H9 (cell line): Measurements from ENCODE around the gene NRXN3. TPM values are rescaled to one million over a fixed set of nuclear protein-coding genes. Genes with fewer than 3 reads are reported as not detected.

ENCODE experiments used
- DNase-seq: peaks from one replicate; pipeline ENCODE4 v3.0.0-alpha.2; 2017
- H2AFZ ChIP-seq: one replicate; pipeline ENCODE4 v1.6.1; 2013; ENCODE audit warnings: mild to moderate bottlenecking, low read length, control low read depth, moderate library complexity
- H2AK5ac ChIP-seq: 2 replicates; pipeline ENCODE4 v1.6.1; 2013; ENCODE audit warnings: low read length, control low read depth, mixed read lengths; ENCODE audit not compliant: insufficient read length
- H2BK120ac ChIP-seq: one replicate; pipeline ENCODE4 v1.6.1; 2013; ENCODE audit warnings: low read depth, mild to moderate bottlenecking, low read length, control low read depth, inconsistent platforms; ENCODE audit not compliant: poor library complexity, severe bottlenecking
- H2BK12ac ChIP-seq: 2 replicates; pipeline ENCODE4 v1.6.1; 2013; ENCODE audit warnings: low read length, control low read depth, mixed read lengths, low read depth; ENCODE audit not compliant: insufficient read length
- H2BK15ac ChIP-seq: 2 replicates; pipeline ENCODE4 v1.6.1; 2013; ENCODE audit warnings: low read depth, low read length, control low read depth
- H2BK20ac ChIP-seq: one replicate; pipeline ENCODE4 v1.6.1; 2013; ENCODE audit warnings: low read depth, mild to moderate bottlenecking, low read length, control low read depth, inconsistent platforms; ENCODE audit not compliant: poor library complexity, severe bottlenecking
- H2BK5ac ChIP-seq: 2 replicates; pipeline ENCODE4 v1.6.1; 2013; ENCODE audit warnings: low read length, control low read depth, mixed read lengths; ENCODE audit not compliant: insufficient read length
- H3K14ac ChIP-seq: 2 replicates; pipeline ENCODE4 v1.6.1; 2013; ENCODE audit warnings: low read length, control low read depth; ENCODE audit not compliant: insufficient read depth
- H3K18ac ChIP-seq: 2 replicates; pipeline ENCODE4 v1.6.1; 2013; ENCODE audit warnings: low read depth, mild to moderate bottlenecking, mixed read lengths, low read length, control low read depth; ENCODE audit not compliant: insufficient read length
- H3K23ac ChIP-seq: 2 replicates; pipeline ENCODE4 v1.6.1; 2013; ENCODE audit warnings: low read length, control low read depth, mixed read lengths, low read depth; ENCODE audit not compliant: insufficient read length
- H3K23me2 ChIP-seq: 2 replicates; pipeline ENCODE4 v1.6.1; 2013; ENCODE audit warnings: low read depth, mild to moderate bottlenecking, mixed read lengths, low read length, control low read depth; ENCODE audit not compliant: insufficient read length, poor library complexity, severe bottlenecking
- H3K27ac ChIP-seq: 2 replicates; pipeline ENCODE4 v1.5.1; 2013; ENCODE audit warnings: low read length, control low read depth, mixed read lengths, low read depth; ENCODE audit not compliant: insufficient read length
- H3K27me3 ChIP-seq: 2 replicates; pipeline ENCODE4 v1.6.1; 2013; ENCODE audit warnings: low read length, control low read depth, inconsistent platforms; ENCODE audit not compliant: insufficient read depth
- H3K4ac ChIP-seq: 2 replicates; pipeline ENCODE4 v1.6.1; 2013; ENCODE audit warnings: low read depth, mild to moderate bottlenecking, control low read depth, inconsistent platforms, low read length, moderate library complexity
- H3K4me1 ChIP-seq: 2 replicates; pipeline ENCODE4 v1.6.1; 2013; ENCODE audit warnings: low read length, control low read depth, inconsistent platforms; ENCODE audit not compliant: insufficient read depth
- H3K4me2 ChIP-seq: 2 replicates; pipeline ENCODE4 v1.6.1; 2013; ENCODE audit warnings: low read length, control low read depth, mixed read lengths; ENCODE audit not compliant: insufficient read length, insufficient read depth
- H3K56ac ChIP-seq: 2 replicates; pipeline ENCODE4 v1.6.1; 2013; ENCODE audit warnings: low read depth, mild to moderate bottlenecking, mixed read lengths, low read length, control low read depth; ENCODE audit not compliant: insufficient read length
- H3K79me1 ChIP-seq: 2 replicates; pipeline ENCODE4 v1.6.1; 2013; ENCODE audit warnings: low read depth, mild to moderate bottlenecking, moderate library complexity, low read length, control low read depth, inconsistent platforms; ENCODE audit not compliant: insufficient read depth, poor library complexity, severe bottlenecking
- H3K79me2 ChIP-seq: 2 replicates; pipeline ENCODE4 v1.6.1; 2013; ENCODE audit warnings: low read length, control low read depth, inconsistent platforms; ENCODE audit not compliant: insufficient read depth
- H3K9ac ChIP-seq: 2 replicates; pipeline ENCODE4 v1.6.1; 2013; ENCODE audit warnings: low read length, control low read depth, mixed read lengths; ENCODE audit not compliant: insufficient read length; ENCODE audit errors: extremely low read depth
- H3K9me3 ChIP-seq: one replicate; pipeline ENCODE4 v1.6.1; 2013; ENCODE audit warnings: low read depth, low read length, inconsistent platforms; ENCODE audit not compliant: control insufficient read depth
- H3T11ph ChIP-seq: one replicate; pipeline ENCODE4 v1.6.1; 2013; ENCODE audit warnings: mild to moderate bottlenecking, low read length, control low read depth, inconsistent platforms
- H4K20me1 ChIP-seq: one replicate; pipeline ENCODE4 v1.6.1; 2013; ENCODE audit not compliant: control insufficient read depth, insufficient read length, insufficient read depth
- H4K5ac ChIP-seq: 2 replicates; pipeline ENCODE4 v1.6.1; 2013; ENCODE audit warnings: low read depth, mild to moderate bottlenecking, mixed read lengths, low read length, control low read depth; ENCODE audit not compliant: insufficient read length
- H4K8ac ChIP-seq: replicated peaks from 2 replicates; pipeline ENCODE4 v1.6.1; 2013; ENCODE audit warnings: low read length, control low read depth, mixed read lengths, low read depth; ENCODE audit not compliant: insufficient read length
- H4K91ac ChIP-seq: 2 replicates; pipeline ENCODE4 v1.6.1; 2013; ENCODE audit warnings: low read depth, mild to moderate bottlenecking, moderate library complexity, mixed read lengths, low read length, control low read depth; ENCODE audit not compliant: insufficient read length
- H3K27ac Mint-ChIP-seq, 3 experiments: 2 replicates in 2 of 3; 3 replicates in 1 of 3; pipeline ENCODE4 v1.8.0; 2020 to 2021; ENCODE audit warnings: mixed read lengths in 3 of 3, mild to moderate bottlenecking in 1 of 3, moderate library complexity in 1 of 3
- H3K27me3 Mint-ChIP-seq: 2 replicates; pipeline ENCODE4 v1.8.0; 2021; ENCODE audit warnings: low read depth, mild to moderate bottlenecking, moderate library complexity, mixed read lengths
- H3K36me3 Mint-ChIP-seq, 3 experiments: 2 replicates in 2 of 3; 3 replicates in 1 of 3; pipeline ENCODE4 v1.8.0; 2020 to 2021; ENCODE audit warnings: low read depth in 3 of 3, mixed read lengths in 3 of 3; ENCODE audit not compliant: insufficient read depth in 1 of 3
- H3K4me1 Mint-ChIP-seq, 2 experiments: 2 replicates each; pipeline ENCODE4 v1.8.0; 2020; ENCODE audit warnings: mixed read lengths in 2 of 2
- H3K4me3 Mint-ChIP-seq, 2 experiments: 2 replicates in 1 of 2; 3 replicates in 1 of 2; pipeline ENCODE4 v1.8.0; 2020 to 2021; ENCODE audit warnings: mild to moderate bottlenecking in 2 of 2, mixed read lengths in 2 of 2, moderate library complexity in 1 of 2
- H3K9me3 Mint-ChIP-seq, 2 experiments: 2 replicates in 1 of 2; 3 replicates in 1 of 2; pipeline ENCODE4 v1.8.0; 2020; ENCODE audit warnings: mild to moderate bottlenecking in 2 of 2, mixed read lengths in 2 of 2, moderate library complexity in 1 of 2
- CTCF ChIP-seq: fragments of 200-600 bp; sonication (generic); conservative IDR thresholded peaks from 3 replicates; pipeline ENCODE4 v1.8.0; 2021; ENCODE audit warnings: antibody characterized with exemption, mild to moderate bottlenecking
- WGBS: extraction: QIAGEN DNeasy Blood & Tissue Kit; methylation state at CpG from one replicate; pipeline ENCODE4 v1.1.7; 2013; ENCODE audit warnings: missing lambda C conversion rate, low lambda C conversion rate, mixed read lengths; ENCODE audit not compliant: insufficient read length; ENCODE audit errors: extremely low coverage; 5-methylcytosine and 5-hydroxymethylcytosine counted together
- total RNA-seq: library from RNA; stranded (reverse); gene quantifications from 2 replicates; pipeline ENCODE4 v1.2.1, GENCODE V29; 2021

Gene NRXN3
- total RNA-seq, 1 experiment from 2014 or later, result 1.8 TPM

- no peak overlapping the region for H2AK5ac ChIP-seq
- no peak overlapping the region for H3T11ph ChIP-seq
- Mint-ChIP-seq H3K4me1 (peaks cover 41 to 54% of the 10 kb centered on the region in 2 experiments), H3K4me3 (no peak overlapping the region), H3K27ac (no peak overlapping the region), H3K27me3 (no peaks in the 10 kb centered on the region), H3K36me3 (no peaks in the 10 kb centered on the region), H3K9me3 (no peaks in the 10 kb centered on the region)
- no peak overlapping the region for H3K4ac ChIP-seq
- TF ChIP-seq CTCF, result no peak
- H4K20me1 ChIP-seq, result no peaks in the 10 kb centered on the region
- H2AFZ ChIP-seq, result no peak overlapping the region
- H2BK15ac ChIP-seq, result no peak overlapping the region
- H4K91ac ChIP-seq, result no peak overlapping the region
- H3K27ac ChIP-seq, result no peak overlapping the region
- DNase-seq, result no peak
- H3K18ac ChIP-seq, result no peak overlapping the region
- no peak overlapping the region for H3K56ac ChIP-seq
- no peak overlapping the region for H2BK120ac ChIP-seq
- H3K27me3 ChIP-seq, result no peaks in the 10 kb centered on the region
- H3K79me1 ChIP-seq, result no peaks in the 10 kb centered on the region
- no peaks in the 10 kb centered on the region for H3K79me2 ChIP-seq
- H2BK5ac ChIP-seq, result no peak overlapping the region
- no peak overlapping the region for H3K4me2 ChIP-seq
- no peaks in the 10 kb centered on the region for H3K9me3 ChIP-seq
- WGBS, result no CpG with 5 or more reads among the region's 2 CpGs
- no peak overlapping the region for H2BK12ac ChIP-seq
- no peaks in the 10 kb centered on the region for H3K4me1 ChIP-seq
- no peak overlapping the region for H4K5ac ChIP-seq
- H3K9ac ChIP-seq, result no peak overlapping the region
- no peak overlapping the region for H4K8ac ChIP-seq
- no peak overlapping the region for H3K14ac ChIP-seq
- H3K23me2 ChIP-seq, result no peaks in the 10 kb centered on the region
- H2BK20ac ChIP-seq, result no peak overlapping the region
- H3K23ac ChIP-seq, result no peak overlapping the region
Observed at GRCh38 chr14:78319406-78319805, 149.2 kb downstream of the NRXN3 start.
